H1 (cell line): ENCODE results near the gene PITPNB. TPM values are rescaled to one million over a fixed set of nuclear protein-coding genes. Genes with fewer than 3 reads are reported as not detected.

ENCODE experiments used
- CTCF ChIA-PET: fragments of 300-600 bp; sonication (Branson Sonifier 250); formaldehyde crosslinking; loops from one replicate; lab custom pipeline; 2021; ENCODE audit not compliant: partially characterized antibody; lab: Charles Lee
- POLR2A ChIA-PET: fragments of 300-600 bp; sonication (Branson Sonifier 250); formaldehyde crosslinking; loops from one replicate; lab custom pipeline; 2021; ENCODE audit warnings: inconsistent platforms; ENCODE audit not compliant: partially characterized antibody; lab: Charles Lee
- DNase-seq, 2 experiments: peaks; one replicate each; pipeline versions ENCODE4 v3.0.0 to v3.0.0-alpha.2; 2010 to 2022; ENCODE audit warnings: low spot score in 2 of 2, low read depth in 1 of 2, mixed read lengths in 1 of 2
- FAIRE-seq: peaks from 2 replicates; lab custom pipeline; 2011; peaks lifted over from hg19 to GRCh38; lab: Jason Lieb, UNC
- H2AFZ ChIP-seq: 2 replicates; pipeline ENCODE4 v1.8.1; 2012; ENCODE audit warnings: low read length, inconsistent platforms
- H2AK5ac ChIP-seq: 2 replicates; pipeline ENCODE4 v1.6.1; 2013; ENCODE audit warnings: low read depth, low read length
- H2BK120ac ChIP-seq: replicated peaks from 2 replicates; pipeline ENCODE3; 2013; ENCODE audit warnings: low read depth, low read length, inconsistent platforms
- H2BK12ac ChIP-seq: 2 replicates; pipeline ENCODE4 v1.6.1; 2013; ENCODE audit warnings: low read depth, low read length
- H2BK15ac ChIP-seq: 2 replicates; pipeline ENCODE4 v1.6.1; 2013; ENCODE audit warnings: low read length
- H2BK20ac ChIP-seq: 2 replicates; pipeline ENCODE4 v1.6.1; 2013; ENCODE audit warnings: low read length
- H2BK5ac ChIP-seq: 2 replicates; pipeline ENCODE4 v1.6.1; 2013; ENCODE audit warnings: low read depth, low read length
- H3K14ac ChIP-seq: 2 replicates; pipeline ENCODE4 v1.6.1; 2013; ENCODE audit warnings: inconsistent platforms; ENCODE audit not compliant: insufficient read length
- H3K18ac ChIP-seq: 2 replicates; pipeline ENCODE4 v1.6.1; 2013; ENCODE audit warnings: low read length; ENCODE audit errors: extremely low read depth
- H3K23ac ChIP-seq: 2 replicates; pipeline ENCODE4 v1.6.1; 2013; ENCODE audit warnings: inconsistent platforms; ENCODE audit not compliant: insufficient read length
- H3K23me2 ChIP-seq: 2 replicates; pipeline ENCODE4 v1.6.1; 2013; ENCODE audit warnings: low read depth, low read length
- H3K27ac ChIP-seq: 2 replicates; pipeline ENCODE4 v1.6.1; 2011; ENCODE audit warnings: low read depth, low read length, inconsistent platforms
- H3K27me3 ChIP-seq, 4 experiments: replicated peaks in 1 of 4; 1 replicate in 1 of 4; 2 replicates in 3 of 4; pipeline versions ENCODE4 v1.6.1 to v1.8.1; 2011 to 2013; ENCODE audit warnings: low read length in 3 of 4, mild to moderate bottlenecking in 3 of 4, inconsistent platforms in 2 of 4, mixed read lengths in 2 of 4, moderate library complexity in 1 of 4; ENCODE audit not compliant: control insufficient read depth in 3 of 4, insufficient read depth in 3 of 4; ENCODE audit errors: extremely low read depth in 1 of 4
- H3K36me3 ChIP-seq, 4 experiments: 2 replicates each; pipeline versions ENCODE4 v1.6.1 to v1.8.1; 2011 to 2013; ENCODE audit warnings: mild to moderate bottlenecking in 4 of 4, low read length in 3 of 4, moderate library complexity in 2 of 4, control low read depth in 1 of 4, inconsistent platforms in 1 of 4; ENCODE audit not compliant: insufficient read depth in 4 of 4, control insufficient read depth in 2 of 4
- H3K4ac ChIP-seq: replicated peaks from 2 replicates; pipeline ENCODE3; 2013; ENCODE audit warnings: low read length, low read depth, mixed read lengths, inconsistent platforms; ENCODE audit not compliant: insufficient read length
- H3K4me1 ChIP-seq, 4 experiments: replicated peaks in 1 of 4; 1 replicate in 1 of 4; 2 replicates in 3 of 4; pipeline versions ENCODE4 v1.6.1 to v1.8.1; 2011 to 2013; ENCODE audit warnings: low read length in 3 of 4, inconsistent platforms in 2 of 4, mixed read lengths in 1 of 4; ENCODE audit not compliant: insufficient read depth in 4 of 4, control insufficient read depth in 3 of 4
- H3K4me2 ChIP-seq, 2 experiments: 2 replicates each; pipeline versions ENCODE4 v1.6.1 to v1.8.1; 2011 to 2013; ENCODE audit warnings: low read depth in 2 of 2, low read length in 2 of 2, control low read depth in 1 of 2, inconsistent platforms in 1 of 2, mild to moderate bottlenecking in 1 of 2; ENCODE audit not compliant: insufficient read depth in 1 of 2
- H3K4me3 ChIP-seq, 4 experiments: fragments of 200-600, 300-600 bp in 1 of 4; sonication (generic), shearing (Covaris generic), sonication (Bioruptor Twin) in 1 of 4; 2 replicates each; pipeline versions ENCODE4 v1.5.1 to v1.8.1; 2011 to 2016; ENCODE audit warnings: low read length in 4 of 4, low read depth in 3 of 4, control low read depth in 2 of 4, inconsistent platforms in 2 of 4, mild to moderate bottlenecking in 2 of 4, mixed read lengths in 1 of 4, moderate library complexity in 1 of 4; ENCODE audit not compliant: insufficient read depth in 2 of 4; ENCODE audit errors: extremely low read depth in 1 of 4
- H3K56ac ChIP-seq: replicated peaks from 2 replicates; pipeline ENCODE3; 2013; ENCODE audit warnings: low read depth, mild to moderate bottlenecking, mixed read lengths, low read length, inconsistent platforms; ENCODE audit not compliant: insufficient read length
- H3K79me1 ChIP-seq: 2 replicates; pipeline ENCODE4 v1.6.1; 2013; ENCODE audit warnings: low read depth, low read length, control low read depth
- H3K79me2 ChIP-seq, 2 experiments: 2 replicates each; pipeline versions ENCODE4 v1.6.1 to v1.8.1; 2012 to 2013; ENCODE audit warnings: low read length in 2 of 2, mild to moderate bottlenecking in 2 of 2, inconsistent platforms in 1 of 2; ENCODE audit not compliant: insufficient read depth in 2 of 2, control insufficient read depth in 1 of 2
- H3K9ac ChIP-seq, 4 experiments: replicated peaks in 1 of 4; 1 replicate in 1 of 4; 2 replicates in 3 of 4; pipeline versions ENCODE4 v1.6.1 to v1.8.1; 2011 to 2013; ENCODE audit warnings: low read depth in 3 of 4, low read length in 3 of 4, control low read depth in 2 of 4, mild to moderate bottlenecking in 2 of 4, moderate library complexity in 2 of 4, inconsistent platforms in 1 of 4; ENCODE audit errors: extremely low read depth in 1 of 4
- H3K9me3 ChIP-seq, 2 experiments: 2 replicates each; pipeline versions ENCODE4 v1.6.1 to v1.8.1; 2012 to 2013; ENCODE audit warnings: mild to moderate bottlenecking in 2 of 2, moderate library complexity in 2 of 2, control low read depth in 1 of 2, inconsistent platforms in 1 of 2, low read depth in 1 of 2, low read length in 1 of 2, mixed read lengths in 1 of 2; ENCODE audit not compliant: insufficient read depth in 2 of 2
- H4K20me1 ChIP-seq, 2 experiments: replicated peaks in 1 of 2; 2 replicates each; pipeline versions ENCODE3 to v1.8.1; 2011 to 2013; ENCODE audit warnings: inconsistent platforms in 2 of 2, low read length in 2 of 2, mild to moderate bottlenecking in 1 of 2; ENCODE audit not compliant: insufficient read depth in 2 of 2, control insufficient read depth in 1 of 2
- H4K5ac ChIP-seq: 2 replicates; pipeline ENCODE4 v1.6.1; 2013; ENCODE audit warnings: low read length, low read depth, mixed read lengths, inconsistent platforms; ENCODE audit not compliant: insufficient read length
- H4K8ac ChIP-seq: 2 replicates; pipeline ENCODE4 v1.8.0; 2013; ENCODE audit warnings: mild to moderate bottlenecking, moderate library complexity, low read length, inconsistent platforms; ENCODE audit not compliant: insufficient read depth; ENCODE audit errors: extremely low read depth
- H4K91ac ChIP-seq: replicated peaks from 2 replicates; pipeline ENCODE3; 2013; ENCODE audit warnings: low read length, mixed read lengths, inconsistent platforms; ENCODE audit not compliant: insufficient read length
- ASH2L ChIP-seq: fragments of 200-600, 300-600 bp; sonication (generic); IDR thresholded peaks from one replicate; pipeline ENCODE4 v1.7.1; 2017; ENCODE audit warnings: low read length
- CEBPB ChIP-seq: IDR thresholded peaks from 2 replicates; pipeline ENCODE4 v1.6.1; 2012; ENCODE audit warnings: low read depth, low read length
- CHD1 ChIP-seq: IDR thresholded peaks from 2 replicates; pipeline ENCODE4 v1.6.1; 2012; ENCODE audit warnings: low read depth, low read length, improper control_type of control experiment
- FOSL1 ChIP-seq: IDR thresholded peaks from 2 replicates; pipeline ENCODE4 v1.6.1; 2011; ENCODE audit warnings: mild to moderate bottlenecking, low read depth, low read length, moderate library complexity; ENCODE audit not compliant: insufficient read depth
- HDAC2 ChIP-seq, 2 experiments: fragments of 300-600 bp in 1 of 2; sonication (generic) in 1 of 2; IDR thresholded peaks; 2 replicates each; pipeline ENCODE4 v1.6.1; 2011 to 2012; ENCODE audit warnings: low read depth in 2 of 2, low read length in 2 of 2, mild to moderate bottlenecking in 2 of 2, moderate library complexity in 2 of 2, borderline replicate concordance in 1 of 2, inconsistent platforms in 1 of 2
- JUN ChIP-seq: IDR thresholded peaks from 2 replicates; pipeline ENCODE4 v1.6.1; 2011; ENCODE audit warnings: low read depth, mild to moderate bottlenecking, improper control_type of control experiment, low read length
- JUND ChIP-seq: IDR thresholded peaks from 2 replicates; pipeline ENCODE4 v1.6.1; 2011; ENCODE audit warnings: mild to moderate bottlenecking, improper control_type of control experiment, low read length
- KDM1A ChIP-seq: fragments of 200-600, 300-600 bp; sonication (generic); IDR thresholded peaks from 2 replicates; pipeline ENCODE4 v1.7.1; 2016; ENCODE audit warnings: mild to moderate bottlenecking, low read length, borderline replicate concordance
- KDM5A ChIP-seq: fragments of 200-600 bp; IDR thresholded peaks from 2 replicates; pipeline ENCODE4 v1.7.1; 2012; ENCODE audit warnings: mild to moderate bottlenecking, low read length, inconsistent platforms, mixed read lengths
- POLR2A ChIP-seq, 2 experiments: IDR thresholded peaks; 1 replicate in 1 of 2; 2 replicates in 1 of 2; pipeline ENCODE4 v1.6.1; 2011; ENCODE audit warnings: low read depth in 2 of 2, low read length in 2 of 2, mild to moderate bottlenecking in 2 of 2; ENCODE audit errors: control extremely low read depth in 1 of 2
- RBBP5 ChIP-seq: IDR thresholded peaks from 2 replicates; pipeline ENCODE4 v1.7.1; 2012; ENCODE audit warnings: low read depth, mild to moderate bottlenecking, inconsistent platforms, low read length, moderate library complexity, borderline replicate concordance
- SIX5 ChIP-seq: IDR thresholded peaks from 2 replicates; pipeline ENCODE4 v1.6.1; 2011; ENCODE audit warnings: mild to moderate bottlenecking, low read depth, low read length
- SRF ChIP-seq: IDR thresholded peaks from 2 replicates; pipeline ENCODE4 v1.6.1; 2011; ENCODE audit warnings: mild to moderate bottlenecking, low read depth, low read length, moderate library complexity
- WGBS, 2 experiments: shearing (Covaris generic) in 1 of 2; methylation state at CpG; one replicate each; pipeline versions ENCODE4 v1.1.6 to v1.1.7; 2013 to 2015; ENCODE audit warnings: low lambda C conversion rate in 2 of 2, mixed read lengths in 2 of 2, inconsistent platforms in 1 of 2, low coverage in 1 of 2, missing lambda C conversion rate in 1 of 2; ENCODE audit not compliant: insufficient replicate concordance in 2 of 2, insufficient coverage in 1 of 2, insufficient read length in 1 of 2; ENCODE audit errors: extremely low coverage in 1 of 2, missing lambda C conversion rate in 1 of 2; 5-methylcytosine and 5-hydroxymethylcytosine counted together
- polyA plus RNA-seq, 7 experiments: library from polyadenylated mRNA; depleted of rRNA in 3 of 7; stranded (reverse) in 5 of 7; unstranded in 2 of 7; fragments of >200 nt in 5 of 7; fragments of 200-250 nt in 2 of 7; gene quantifications; 1 replicate in 5 of 7; 2 replicates in 1 of 7; 4 replicates in 1 of 7; pipeline versions ENCODE4 v1.2.1 to v1.2.3, GENCODE V29; 2011 to 2013; ENCODE audit warnings: missing spikeins in 2 of 7, mixed read lengths in 2 of 7
- total RNA-seq: library from RNA; stranded (reverse); fragmentation: NEBNext Ultra II Directional; extraction: Animal tissue kit (Norgen Biotek cat#: 25700); gene quantifications from 2 replicates; pipeline ENCODE4 v1.2.1, GENCODE V29; 2021

PITPNB gene
- total and polyA plus RNA-seq, 2 of the 8 experiments (the other 6 are each of a cell fraction or from before 2014, with no cell fraction given) = 24.6 to 89.3 TPM

GRCh38 chr22:27851974-27852746, 66.9 kb downstream of the PITPNB start:
- H3K23me2 ChIP-seq = no peaks in the 10 kb centered on the region; the same call in 1 of the 2 replicates
- FAIRE-seq = no peak
- POLR2A ChIA-PET = interaction anchor here (0.7 kb wide), 1 partner anchor 922 kb away, joined by 3 read pairs; no protein-coding TSS in a partner anchor
- TF ChIP-seq JUN (no peak), FOSL1 (no peak), CHD1 (no peak), KDM1A (no peak), JUND (no peak), KDM5A (no peak), SRF (no peak), HDAC2 (IDR thresholded peaks at IDR 0.05; ENCODE audit: borderline replicate concordance in 1 of 2, low read depth in 2 of 2, low read length in 2 of 2) (no peak), POLR2A (IDR thresholded peaks at IDR 0.05; ENCODE audit: control extremely low read depth in 1 of 2, low read depth in 2 of 2, low read length in 2 of 2) (no peak), ASH2L (no peak), SIX5 (no peak), RBBP5 (no peak), CEBPB (no peak)

More at GRCh38 chr22:27851974-27852746, 66.9 kb downstream of the PITPNB start:
- Histone ChIP-seq H4K5ac (no peak overlapping the region), H3K4me3 (no peak overlapping the region), H3K56ac (no peak overlapping the region), H3K23ac (peak overlapping the region; percentile 62), H3K27me3 (no peaks in the 10 kb centered on the region), H2AFZ (no peak overlapping the region), H3K79me1 (no peaks in the 10 kb centered on the region), H2BK5ac (no peak overlapping the region), H3K9ac (peak overlapping the region in 1 of 4 experiments; percentile 44; a peak in 1 of 7 replicates), H3K4ac (no peak overlapping the region), H3K14ac (no peak overlapping the region), H3K4me2 (no peak overlapping the region), H4K20me1 (peaks cover 0 to 1% of the 10 kb centered on the region in 2 experiments), H3K79me2 (no peaks in the 10 kb centered on the region), H2BK12ac (no peak overlapping the region), H4K91ac (no peak overlapping the region), H2AK5ac (no peak overlapping the region), H3K27ac (no peak overlapping the region), H4K8ac (no peak overlapping the region), H3K36me3 (peaks cover 0 to 68% (median 17%) of the 10 kb centered on the region in 4 experiments; a peak in 7 of 8 replicates), H3K18ac (no peak overlapping the region), H2BK120ac (no peak overlapping the region), H3K4me1 (peaks cover 7 to 14% (median 10%) of the 10 kb centered on the region in 4 experiments), H2BK15ac (no peak overlapping the region), H2BK20ac (no peak overlapping the region), H3K9me3 (no peaks in the 10 kb centered on the region)
- 86% methylated on average over 7 of the region's 7 CpGs; no CpG with 5 or more reads in 1 of the 2 experiments for WGBS, 2 experiments
- no peak for DNase-seq
- CTCF ChIA-PET = interaction anchor here (1.0 to 1.4 kb wide), 3 partner anchors 11 to 28 kb away, joined by 3 to 4 read pairs (median 4); no protein-coding TSS in a partner anchor
